ENCODE results near the gene DNAJC10.

DNAJC10 gene

GRCh38 chr2:182798736-182799135 is 82.7 kb downstream of the DNAJC10 start:
- no peak for DNase-seq

- DNase-seq, result no peak
Measured at GRCh38 chr2:182804128-182804527, 88.1 kb downstream of the DNAJC10 start.

GRCh38 chr2:182807319-182807718 is 91.3 kb downstream of the DNAJC10 start:
- DNase-seq, result no peak

- no peak for DNase-seq
Measured at GRCh38 chr2:182810087-182810486, 94.0 kb downstream of the DNAJC10 start.

- DNase-seq, result no peak
Measured at GRCh38 chr2:182814380-182814779, 98.3 kb downstream of the DNAJC10 start.

- no peak for DNase-seq
Measured at GRCh38 chr2:182814804-182815203, 98.7 kb downstream of the DNAJC10 start.

- DNase-seq, result no peak
Measured at GRCh38 chr2:182816866-182817265, 100.8 kb downstream of the DNAJC10 start.

- no peak for DNase-seq
Measured at GRCh38 chr2:182817558-182817957, 101.5 kb downstream of the DNAJC10 start.

GRCh38 chr2:182818501-182818900 is 102.4 kb downstream of the DNAJC10 start:
- DNase-seq, result no peak

GRCh38 chr2:182818925-182819324 is 102.9 kb downstream of the DNAJC10 start:
- DNase-seq, result no peak

- no peak for DNase-seq
Measured at GRCh38 chr2:182819412-182819811, 103.4 kb downstream of the DNAJC10 start.

GRCh38 chr2:182821182-182821581 is 105.1 kb downstream of the DNAJC10 start:
- DNase-seq, result no peak

- no peak for DNase-seq
Measured at GRCh38 chr2:182822733-182823132, 106.7 kb downstream of the DNAJC10 start.

- DNase-seq, result no peak
Measured at GRCh38 chr2:182824056-182824766, 108.2 kb downstream of the DNAJC10 start.

GRCh38 chr2:182824767-182825158 is 108.7 kb downstream of the DNAJC10 start:
- DNase-seq, result no peak

- no peak for DNase-seq
Measured at GRCh38 chr2:182826064-182826463, 110.0 kb downstream of the DNAJC10 start.

- DNase-seq, result no peak
Measured at GRCh38 chr2:182826496-182826895, 110.4 kb downstream of the DNAJC10 start.

GRCh38 chr2:182827182-182827879 is 111.3 kb downstream of the DNAJC10 start:
- DNase-seq, result no peak

GRCh38 chr2:182831101-182831500 is 115.0 kb downstream of the DNAJC10 start:
- no peak for DNase-seq

- DNase-seq, result no peak
Measured at GRCh38 chr2:182831921-182832320, 115.9 kb downstream of the DNAJC10 start.

GRCh38 chr2:182833084-182833854 is 117.2 kb downstream of the DNAJC10 start:
- DNase-seq, result no peak

GRCh38 chr2:182834293-182834692 is 118.2 kb downstream of the DNAJC10 start:
- no peak for DNase-seq

GRCh38 chr2:182836451-182836850 is 120.4 kb downstream of the DNAJC10 start:
- DNase-seq, result no peak

Measured in activated CD4-positive, alpha-beta T cell treated with anti-CD3 and anti-CD28 coated beads for 4 hours (primary cell).